HUES64 (cell line): Measurements from ENCODE around the gene TMEM147.
"Not testable (repeated sequence)": the region's sequence is repeated elsewhere in the genome, so short reads cannot be mapped to it uniquely, and the experiment has no call there.

Experiments
- H3K27ac ChIP-seq: 2 replicates; pipeline ENCODE4 v1.7.0; 2013; ENCODE audit warnings: low read depth, low read length, inconsistent platforms
- H3K27me3 ChIP-seq: 2 replicates; pipeline ENCODE4 v1.6.1; 2013; ENCODE audit warnings: mild to moderate bottlenecking, low read length; ENCODE audit not compliant: insufficient read depth
- H3K36me3 ChIP-seq: 2 replicates; pipeline ENCODE4 v1.6.1; 2013; ENCODE audit warnings: mild to moderate bottlenecking, low read length; ENCODE audit not compliant: insufficient read depth
- H3K4me1 ChIP-seq: 2 replicates; pipeline ENCODE4 v1.6.1; 2013; ENCODE audit warnings: mild to moderate bottlenecking, low read length, moderate library complexity; ENCODE audit not compliant: insufficient read depth
- H3K4me3 ChIP-seq: 2 replicates; pipeline ENCODE4 v1.5.1; 2013; ENCODE audit warnings: mild to moderate bottlenecking, low read length, moderate library complexity
- H3K9ac ChIP-seq: 2 replicates; pipeline ENCODE4 v1.6.1; 2013; ENCODE audit warnings: mild to moderate bottlenecking, low read depth, low read length
- H3K9me3 ChIP-seq: 2 replicates; pipeline ENCODE4 v1.6.1; 2013; ENCODE audit warnings: low read depth, low read length; ENCODE audit not compliant: insufficient read depth
- WGBS: fragments of 150-250, 120-280 bp; methylation state at CpG from one replicate; pipeline ENCODE4 v1.1.7; 2013; ENCODE audit warnings: missing lambda C conversion rate; 5-methylcytosine and 5-hydroxymethylcytosine counted together

Gene TMEM147

DNA sequence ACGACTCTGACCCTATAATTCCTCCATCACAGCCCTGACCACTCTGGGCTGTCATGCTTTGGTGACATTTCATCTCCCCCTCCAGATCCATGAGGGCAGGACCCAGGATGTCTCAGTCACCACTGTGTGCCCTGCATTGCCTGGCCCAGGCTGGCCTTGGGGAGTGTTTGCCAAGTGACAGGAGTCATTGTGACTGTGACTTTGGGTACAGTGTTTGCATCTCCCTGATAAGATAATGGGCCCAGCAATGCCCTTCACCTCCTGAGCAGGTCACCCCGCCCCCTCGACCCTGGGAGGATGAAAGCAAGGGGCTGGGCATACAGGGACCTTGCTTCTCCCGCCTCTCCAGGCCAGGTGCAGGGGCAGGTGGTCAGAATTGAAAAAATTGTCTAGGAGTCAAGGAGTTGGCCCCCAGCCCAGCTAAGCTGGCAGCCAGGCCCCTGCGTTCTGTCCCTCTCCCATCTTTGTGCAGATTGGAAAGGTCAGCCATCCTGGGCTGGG, 23.9 kb downstream of the TMEM147 start:
- Histone ChIP-seq H3K9ac (no peak overlapping the region), H3K4me3 (no peak overlapping the region), H3K36me3 (no peaks in the 10 kb centered on the region), H3K27ac (no peak overlapping the region), H3K9me3 (no peaks in the 10 kb centered on the region), H3K27me3 (no peaks in the 10 kb centered on the region), H3K4me1 (no peaks in the 10 kb centered on the region)
- 86% methylated on average over 5 of the region's 5 CpGs for WGBS

DNA sequence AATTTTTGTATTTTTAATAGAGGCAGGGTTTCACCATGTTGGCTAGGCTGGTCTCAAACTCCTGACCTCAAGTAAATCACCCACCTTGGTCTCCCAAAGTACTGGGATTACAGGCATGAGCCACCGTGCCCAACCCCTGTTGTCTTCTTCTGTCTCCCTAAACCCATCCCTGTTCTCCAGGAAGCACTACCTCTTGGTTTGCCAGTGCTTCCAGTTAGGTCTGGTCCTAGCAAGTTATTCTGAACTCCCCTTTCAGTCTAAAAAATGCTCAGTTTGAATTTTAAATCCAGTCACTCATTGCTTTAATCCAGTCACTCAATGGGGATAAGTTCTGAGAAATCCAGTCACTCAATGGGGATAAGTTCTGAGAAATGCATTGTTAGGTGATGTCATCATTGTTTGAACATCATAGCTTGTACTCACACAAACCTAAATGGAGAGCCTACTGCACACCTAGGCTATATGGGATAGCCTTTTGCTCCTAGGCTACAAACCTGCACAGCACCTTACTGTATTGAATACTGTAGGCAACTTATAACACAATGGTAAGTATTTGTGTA, 26.1 kb downstream of the TMEM147 start:
- Histone ChIP-seq H3K36me3 (no peaks in the 10 kb centered on the region), H3K9me3 (peaks cover 10% of the 10 kb centered on the region), H3K27me3 (no peaks in the 10 kb centered on the region), H3K4me3 (no peak overlapping the region), H3K27ac (no peak overlapping the region), H3K9ac (no peak overlapping the region), H3K4me1 (no peaks in the 10 kb centered on the region)
- 97% methylated on average over 1 of the region's 1 CpG for WGBS

DNA sequence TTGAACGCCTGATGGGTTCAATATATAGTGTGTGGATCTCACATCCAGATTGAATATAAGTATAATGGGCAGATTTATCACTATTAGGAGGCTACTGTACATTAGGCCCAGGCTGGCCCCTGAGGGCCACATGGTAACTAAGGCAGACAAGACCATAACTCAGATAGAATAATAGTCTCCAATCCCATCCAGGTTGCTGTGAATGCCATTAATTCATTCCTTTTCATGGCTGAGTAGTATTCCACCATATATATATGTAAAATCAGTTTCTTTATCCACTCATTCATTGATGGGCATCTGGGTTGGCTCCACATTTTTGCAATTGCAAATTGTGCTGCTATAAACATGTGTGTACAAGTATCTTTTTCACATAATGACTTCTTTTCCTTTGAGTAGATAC, 32.5 kb downstream of the TMEM147 start:
- Histone ChIP-seq H3K9me3 (peaks cover 10% of the 10 kb centered on the region), H3K36me3 (no peaks in the 10 kb centered on the region), H3K4me1 (no peaks in the 10 kb centered on the region), H3K27ac (no peak overlapping the region), H3K27me3 (no peaks in the 10 kb centered on the region), H3K4me3 (no peak overlapping the region), H3K9ac (no peak overlapping the region)
- whole genome bisulfite sequencing = 80% methylated on average over 1 of the region's 1 CpG

- Histone ChIP-seq H3K4me1 (no peaks in the 10 kb centered on the region), H3K36me3 (no peaks in the 10 kb centered on the region), H3K27me3 (no peaks in the 10 kb centered on the region), H3K27ac (no peak overlapping the region), H3K4me3 (no peak overlapping the region), H3K9ac (no peak overlapping the region), H3K9me3 (peaks cover 10% of the 10 kb centered on the region)
- 80% methylated on average over 7 of the region's 7 CpGs for WGBS
Observed at GRCh38 chr19:35578707-35579106, 33.3 kb downstream of the TMEM147 start.

DNA sequence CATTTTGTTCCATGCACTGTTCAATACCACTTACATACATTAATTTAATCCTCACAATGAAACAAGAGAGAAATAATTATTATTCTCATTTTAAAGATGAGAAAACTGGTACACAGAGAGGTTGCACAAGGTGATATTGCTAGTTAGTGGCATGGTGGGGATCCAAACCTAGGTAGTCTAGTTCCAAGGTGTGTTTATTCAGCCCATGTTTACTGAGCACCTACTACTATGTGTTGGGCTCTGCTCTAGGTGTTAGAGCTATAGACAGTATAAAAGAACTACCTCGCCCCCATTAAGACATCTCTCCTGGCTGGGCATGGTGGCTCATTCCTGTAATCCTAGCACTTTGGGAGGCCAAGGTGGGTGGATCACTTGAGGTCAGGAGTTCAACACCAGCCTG, 37.3 kb downstream of the TMEM147 start:
- Histone ChIP-seq H3K9me3 (no peaks in the 10 kb centered on the region), H3K27ac (no peak overlapping the region), H3K4me1 (no peaks in the 10 kb centered on the region), H3K36me3 (no peaks in the 10 kb centered on the region), H3K4me3 (no peak overlapping the region), H3K9ac (no peak overlapping the region), H3K27me3 (no peaks in the 10 kb centered on the region)
- no CpG with 5 or more reads among the region's 1 CpG for WGBS

- Histone ChIP-seq H3K27me3 (no peaks in the 10 kb centered on the region), H3K4me3 (no peak within 1 kb of the TSS), H3K9ac (no peak within 1 kb of the TSS), H3K36me3 (no peaks in the 10 kb centered on the region), H3K9me3 (no peaks in the 10 kb centered on the region), H3K27ac (no peak within 1 kb of the TSS), H3K4me1 (no peaks in the 10 kb centered on the region)
- 78% methylated on average over 16 of the region's 16 CpGs for WGBS
Observed at GRCh38 chr19:35585848-35586247, 40.4 kb downstream of the TMEM147 start, which contains the start of gene PMIS2. TSS of gene PMIS2 (plus strand) at chr19:35586173. CDS start at chr19:35586260, 87 bp downstream.

- no peaks in the 10 kb centered on the region for H3K9me3 ChIP-seq
- no peak overlapping the region for H3K4me3 ChIP-seq
- no peaks in the 10 kb centered on the region for H3K36me3 ChIP-seq
- H3K4me1 ChIP-seq = no peaks in the 10 kb centered on the region
- WGBS = 71% methylated on average over 1 of the region's 1 CpG
- H3K9ac ChIP-seq = no peak overlapping the region
- no peaks in the 10 kb centered on the region for H3K27me3 ChIP-seq
- H3K27ac ChIP-seq = no peak overlapping the region
Observed at GRCh38 chr19:35587321-35587720, 41.9 kb downstream of the TMEM147 start.

GRCh38 chr19:35590875-35591274, 45.4 kb downstream of the TMEM147 start:
- Histone ChIP-seq H3K27ac (no peak overlapping the region), H3K27me3 (no peaks in the 10 kb centered on the region), H3K4me1 (no peaks in the 10 kb centered on the region), H3K9me3 (no peaks in the 10 kb centered on the region), H3K4me3 (no peak overlapping the region), H3K9ac (no peak overlapping the region), H3K36me3 (no peaks in the 10 kb centered on the region)
- 94% methylated on average over 3 of the region's 3 CpGs for WGBS

DNA sequence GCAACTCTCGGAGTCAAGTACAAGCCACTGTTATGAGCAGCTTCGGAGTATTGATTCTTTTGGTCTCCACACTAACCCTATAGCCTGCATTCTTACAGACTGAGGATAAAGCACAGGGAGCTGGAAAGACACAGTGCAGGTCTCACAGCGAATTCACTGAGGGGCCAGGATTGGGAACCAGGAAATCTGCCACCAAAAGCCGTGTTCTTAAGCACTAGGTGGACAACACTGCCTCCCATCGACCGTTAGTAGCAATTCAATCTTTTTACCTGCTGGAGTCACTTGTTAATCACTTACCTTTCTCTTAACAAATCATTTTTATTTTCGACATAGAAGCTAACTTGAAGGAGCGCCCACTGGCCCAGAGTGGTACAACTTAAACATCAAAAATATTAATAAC, 46.8 kb downstream of the TMEM147 start:
- Histone ChIP-seq H3K27me3 (no peaks in the 10 kb centered on the region), H3K4me1 (no peaks in the 10 kb centered on the region), H3K9ac (no peak overlapping the region), H3K36me3 (no peaks in the 10 kb centered on the region), H3K27ac (no peak overlapping the region), H3K9me3 (no peaks in the 10 kb centered on the region), H3K4me3 (no peak overlapping the region)
- 36% methylated on average over 8 of the region's 8 CpGs for WGBS

DNA sequence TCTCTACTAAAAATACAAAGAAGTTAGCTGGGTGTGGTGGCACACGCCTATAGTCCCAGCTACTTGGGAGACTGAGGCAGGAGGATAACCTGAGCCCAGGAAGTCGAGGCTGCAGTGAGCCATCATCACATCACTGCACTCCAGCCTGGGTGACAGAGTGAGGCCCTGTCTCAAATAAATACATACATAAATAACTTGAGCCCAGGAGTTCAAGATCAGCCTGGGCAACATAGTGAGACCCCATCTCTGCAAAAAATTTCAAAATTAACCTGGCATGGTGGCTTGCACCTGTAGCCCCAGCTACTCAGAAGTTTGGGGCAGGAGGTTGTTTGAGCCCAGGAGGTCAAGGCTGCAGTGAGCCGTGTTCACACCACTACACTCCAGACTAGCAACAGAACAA, 49.6 kb downstream of the TMEM147 start:
- H3K4me3 ChIP-seq, H3K9ac ChIP-seq, H3K36me3 ChIP-seq, H3K27ac ChIP-seq, H3K27me3 ChIP-seq, H3K9me3 ChIP-seq, H3K4me1 ChIP-seq: not testable (repeated sequence)
- 87% methylated on average over 3 of the region's 3 CpGs for WGBS

DNA sequence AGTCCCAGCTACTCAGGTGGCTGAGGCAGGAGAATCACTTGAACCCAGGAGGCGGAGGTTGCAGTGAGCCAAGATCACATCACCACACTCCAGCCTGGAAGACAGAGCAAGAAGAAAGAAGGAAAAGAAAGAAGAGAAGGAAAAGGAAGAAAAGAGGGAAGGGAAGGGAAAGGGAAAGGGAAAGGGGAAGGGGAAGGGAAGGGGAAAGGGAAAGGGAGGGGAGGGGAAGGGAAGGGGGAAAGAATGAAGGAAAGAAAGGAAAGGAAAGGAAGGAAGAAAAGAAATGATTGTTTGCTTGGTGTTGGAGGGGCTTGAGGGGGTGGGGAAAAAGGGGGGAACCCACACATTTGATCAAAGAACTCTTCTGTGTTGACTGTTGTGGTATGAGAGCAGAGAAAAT, 50.5 kb downstream of the TMEM147 start:
- 100% methylated on average over 1 of the region's 1 CpG for WGBS

More for the DNA sequence above, 50.5 kb downstream of the TMEM147 start:
- no peaks in the 10 kb centered on the region for H3K9me3 ChIP-seq
- H3K9ac ChIP-seq = no peak overlapping the region
- H3K27ac ChIP-seq = no peak overlapping the region
- H3K4me3 ChIP-seq = no peak overlapping the region
- H3K27me3 ChIP-seq = no peaks in the 10 kb centered on the region
- no peaks in the 10 kb centered on the region for H3K4me1 ChIP-seq
- H3K36me3 ChIP-seq = no peaks in the 10 kb centered on the region
